ENCODE measurements around the gene ABCA7. TPM values are rescaled to one million over a fixed set of nuclear protein-coding genes. Genes with fewer than 3 reads are reported as not detected.

Gene ABCA7
- total and polyA plus RNA-seq, 12 donors = 2.1 to 109 (median 18.8) TPM

GRCh38 chr19:1050989-1051788 lies 11.3 kb downstream of the ABCA7 start:
- Histone ChIP-seq H3K27me3 (no peaks in the 10 kb centered on the region), H3K36me3 (replicated peaks in 1 of 2) (no peaks in the 10 kb centered on the region), H3K9me3 (replicated peaks in 1 of 3) (no peaks in the 10 kb centered on the region), H3K4me1 (replicated peaks in 1 of 2) (no peaks in the 10 kb centered on the region), H3K27ac (no peak overlapping the region), H3K4me3 (no peak overlapping the region)
- intact Hi-C loops (cut with DNase I) = no loop called here
- TF ChIP-seq POLR2A (IDR thresholded peaks at IDR 0.05) (no peak), CTCF (IDR thresholded peaks at IDR 0.05) (no peak)
- DNase-seq = no peak
- 85 to 92% (median 87%) methylated on average over 18 to 31 of the region's 31 CpGs for WGBS, 4 donors

GRCh38 chr19:1051791-1052190 lies 11.9 kb downstream of the ABCA7 start:
- Histone ChIP-seq H3K9me3 (replicated peaks in 1 of 3) (peaks cover 0 to 5% (median 0%) of the 10 kb centered on the region in 3 donors), H3K27me3 (no peaks in the 10 kb centered on the region), H3K36me3 (replicated peaks in 1 of 2) (no peaks in the 10 kb centered on the region), H3K4me1 (replicated peaks in 1 of 2) (no peaks in the 10 kb centered on the region), H3K27ac (no peak overlapping the region), H3K4me3 (no peak overlapping the region)
- no peak for DNase-seq
- TF ChIP-seq CTCF (IDR thresholded peaks at IDR 0.05) = no peak
- TF ChIP-seq POLR2A (IDR thresholded peaks at IDR 0.05) = no peak
- WGBS, 4 donors = 84 to 96% (median 89%) methylated on average over 14 to 17 of the region's 17 CpGs
- intact Hi-C loops (cut with DNase I) = no loop called here

- H3K27me3 ChIP-seq = no peaks in the 10 kb centered on the region
- H3K4me3 ChIP-seq = no peak overlapping the region
- DNase-seq = no peak
- intact Hi-C loops (cut with DNase I) = no loop called here
- H3K9me3 ChIP-seq (replicated peaks in 1 of 3) = peaks cover 0 to 12% (median 0%) of the 10 kb centered on the region in 3 donors
- no peak overlapping the region for H3K27ac ChIP-seq
- WGBS, 4 donors = 79 to 94% (median 83%) methylated on average over 2 to 5 of the region's 5 CpGs
- no peaks in the 10 kb centered on the region for H3K4me1 ChIP-seq (replicated peaks in 1 of 2)
- no peaks in the 10 kb centered on the region for H3K36me3 ChIP-seq (replicated peaks in 1 of 2)
- TF ChIP-seq POLR2A (IDR thresholded peaks at IDR 0.05) = no peak
- no peak for TF ChIP-seq CTCF (IDR thresholded peaks at IDR 0.05)
Measured at GRCh38 chr19:1052349-1052975, 12.6 kb downstream of the ABCA7 start.

GRCh38 chr19:1053176-1054101 lies 13.5 kb downstream of the ABCA7 start:
- no peaks in the 10 kb centered on the region for H3K36me3 ChIP-seq (replicated peaks in 1 of 2)
- H3K27me3 ChIP-seq = no peaks in the 10 kb centered on the region
- intact Hi-C loops (cut with DNase I) = no loop called here
- WGBS, 4 donors = 90 to 96% (median 93%) methylated on average over 15 to 31 of the region's 31 CpGs
- H3K9me3 ChIP-seq (replicated peaks in 1 of 3) = peaks cover 0 to 22% (median 0%) of the 10 kb centered on the region in 3 donors
- no peaks in the 10 kb centered on the region for H3K4me1 ChIP-seq (replicated peaks in 1 of 2)
- TF ChIP-seq POLR2A (IDR thresholded peaks at IDR 0.05) (no peak), CTCF (IDR thresholded peaks at IDR 0.05) (no peak)
- no peak overlapping the region for H3K27ac ChIP-seq
- no peak for DNase-seq
- H3K4me3 ChIP-seq = no peak overlapping the region

Measured in adrenal gland (tissue), 12 donors.